Stimulated activated CD8-positive, alpha-beta memory T cell treated with anti-CD3 and anti-CD28 coated beads, Interleukin-7, amount 100 ng/mL, for 24 hours (primary cell): ENCODE results near the gene STT3B.

ENCODE experiments used
- DNase-seq: peaks from one replicate; pipeline ENCODE4 v3.0.0-alpha.2; 2020; ENCODE audit warnings: low read depth

Gene STT3B

GRCh38 chr3:31552103-31552502 lies 19.4 kb downstream of the STT3B start:
- no peak for DNase-seq

GRCh38 chr3:31553258-31553657 lies 20.5 kb downstream of the STT3B start:
- no peak for DNase-seq

- DNase-seq = no peak
These were observed 22.5 kb downstream of the STT3B start for GRCh38 chr3:31555204-31555603.

GRCh38 chr3:31559872-31560534 lies 27.3 kb downstream of the STT3B start:
- no peak for DNase-seq

- DNase-seq = no peak
These were observed 29.2 kb downstream of the STT3B start for GRCh38 chr3:31561891-31562290.

GRCh38 chr3:31562525-31562924 lies 29.8 kb downstream of the STT3B start:
- no peak for DNase-seq

- no peak for DNase-seq
These were observed 32.6 kb downstream of the STT3B start for GRCh38 chr3:31565288-31565687.

- no peak for DNase-seq
These were observed 34.3 kb downstream of the STT3B start for GRCh38 chr3:31567036-31567435.

- no peak for DNase-seq
These were observed 35.9 kb downstream of the STT3B start for GRCh38 chr3:31568649-31569048.

GRCh38 chr3:31571325-31571724 lies 38.6 kb downstream of the STT3B start:
- DNase-seq = no peak

- DNase-seq = no peak
These were observed 39.7 kb downstream of the STT3B start for GRCh38 chr3:31572236-31573004.

GRCh38 chr3:31573036-31573779 lies 40.5 kb downstream of the STT3B start:
- no peak for DNase-seq

- DNase-seq = no peak
These were observed 42.7 kb downstream of the STT3B start for GRCh38 chr3:31575448-31575847.

- no peak for DNase-seq
These were observed 43.8 kb downstream of the STT3B start for GRCh38 chr3:31576521-31576920.

- no peak for DNase-seq
These were observed 44.5 kb downstream of the STT3B start for GRCh38 chr3:31577232-31577631.

GRCh38 chr3:31579828-31580227 lies 47.1 kb downstream of the STT3B start:
- no peak for DNase-seq

GRCh38 chr3:31580645-31581044 lies 47.9 kb downstream of the STT3B start:
- no peak for DNase-seq

- DNase-seq = no peak
These were observed 48.9 kb downstream of the STT3B start for GRCh38 chr3:31581660-31582059.

- DNase-seq = no peak
These were observed 56.5 kb downstream of the STT3B start for GRCh38 chr3:31589228-31589627.

- no peak for DNase-seq
These were observed 57.9 kb downstream of the STT3B start for GRCh38 chr3:31590650-31591049.

GRCh38 chr3:31592764-31593163 lies 60.0 kb downstream of the STT3B start:
- DNase-seq = no peak

GRCh38 chr3:31596176-31596575 lies 63.5 kb downstream of the STT3B start:
- DNase-seq = no peak

- DNase-seq = no peak
These were observed 67.7 kb downstream of the STT3B start for GRCh38 chr3:31600431-31600830.
